Measurements from ENCODE around the gene COMMD10. TPM values are rescaled to one million over a fixed set of nuclear protein-coding genes. Genes with fewer than 3 reads are reported as not detected.
"Not testable (repeated sequence)": the region's sequence is repeated elsewhere in the genome, so short reads cannot be mapped to it uniquely, and the experiment has no call there.

Gene COMMD10
- total and polyA plus RNA-seq, 2 of the 4 experiments (the other 2 are of a cell fraction): 12.8 to 20.4 TPM

- H3K4me1 ChIP-seq (ENCODE audit: control insufficient read depth, insufficient read depth, low read length); H3K4ac ChIP-seq (ENCODE audit: low read depth, low read length); H2AK5ac ChIP-seq (ENCODE audit: low read depth, low read length); in situ Hi-C loops (cut with MboI; ENCODE audit: low sequenced_read_pairs); CTCF ChIA-PET; intact Hi-C loops (cut with micrococcal nuclease); H3K36me3 ChIP-seq (ENCODE audit: control insufficient read depth, insufficient read depth, low read length); H3K79me1 ChIP-seq (ENCODE audit: low read depth in 1 of 2, low read length in 2 of 2); H2BK20ac ChIP-seq (ENCODE audit: low read depth, low read length); DNase-seq; H3K27me3 ChIP-seq (ENCODE audit: control insufficient read depth, insufficient read depth, low read length); H3K9me1 ChIP-seq (ENCODE audit: insufficient read depth, low read length); POLR2A ChIA-PET (ENCODE audit: unreplicated experiment); H3K4me3 ChIP-seq (ENCODE audit: insufficient read depth, low read depth, low read length); H3K27ac ChIP-seq (ENCODE audit: insufficient read depth, low read length); dilution Hi-C loops (cut with HindIII; ENCODE audit: low sequenced_read_pairs, unreplicated experiment); H3K9ac ChIP-seq (ENCODE audit: low read depth, low read length); H4K20me1 ChIP-seq (ENCODE audit: insufficient read depth, low read length); H2BK15ac ChIP-seq (ENCODE audit: low read depth, low read length); H3K9me3 ChIP-seq (ENCODE audit: control insufficient read depth, insufficient read depth, low read length); H3K56ac ChIP-seq (ENCODE audit: extremely low read depth, insufficient read depth, low read length); H3K14ac ChIP-seq (replicated peaks; ENCODE audit: low read depth, low read length); BruUV-seq (replicated peaks); H4K91ac ChIP-seq (ENCODE audit: insufficient read depth, low read depth, low read length); H4K5ac ChIP-seq (ENCODE audit: low read depth, low read length); H4K8ac ChIP-seq (ENCODE audit: low read depth in 2 of 2, low read length in 2 of 2); H3K4me2 ChIP-seq (ENCODE audit: low read depth, low read length); ATAC-seq (ENCODE audit: low read depth); H2AFZ ChIP-seq (replicated peaks; ENCODE audit: low read length, poor library complexity); H3K23ac ChIP-seq (ENCODE audit: low read depth, low read length); H3K18ac ChIP-seq (ENCODE audit: low read depth, low read length); H2BK120ac ChIP-seq (ENCODE audit: low read depth, low read length); H2BK5ac ChIP-seq (ENCODE audit: low read depth, low read length, poor library complexity, severe bottlenecking); H2AK9ac ChIP-seq (replicated peaks; ENCODE audit: low read depth, low read length, poor library complexity): not testable (repeated sequence)
- WGBS, 2 experiments (ENCODE audit: extremely low coverage in 2 of 2, insufficient read length in 1 of 2): no CpG with 5 or more reads among the region's 2 CpGs
Observed at GRCh38 chr5:116104941-116105340, 20.1 kb downstream of the COMMD10 start.

Measured in IMR-90 (cell line).